ENCODE results near the gene METRNL.

Gene METRNL

DNA sequence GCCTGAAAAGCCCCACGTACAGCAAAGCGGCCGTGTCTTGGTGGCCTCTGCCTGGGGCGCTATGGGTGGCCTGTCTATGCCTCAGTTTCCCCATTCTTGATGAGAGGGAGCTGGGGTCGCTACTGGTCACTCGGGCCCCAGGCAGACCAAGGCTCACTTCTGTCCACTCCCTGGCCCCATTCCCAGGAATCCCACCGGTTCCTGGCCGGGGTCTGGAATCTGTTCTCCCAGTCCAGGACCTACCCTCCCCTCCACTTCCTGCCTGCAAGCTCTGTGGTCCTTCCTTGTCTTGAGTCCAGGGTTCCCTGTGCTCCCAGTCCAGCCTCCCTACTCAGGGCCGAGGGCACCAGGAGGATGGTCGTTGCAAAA is 24.5 kb downstream of the METRNL start:
- in situ Hi-C loops (cut with HindIII; ENCODE audit: low sequenced_read_pairs), result no loop called here

DNA sequence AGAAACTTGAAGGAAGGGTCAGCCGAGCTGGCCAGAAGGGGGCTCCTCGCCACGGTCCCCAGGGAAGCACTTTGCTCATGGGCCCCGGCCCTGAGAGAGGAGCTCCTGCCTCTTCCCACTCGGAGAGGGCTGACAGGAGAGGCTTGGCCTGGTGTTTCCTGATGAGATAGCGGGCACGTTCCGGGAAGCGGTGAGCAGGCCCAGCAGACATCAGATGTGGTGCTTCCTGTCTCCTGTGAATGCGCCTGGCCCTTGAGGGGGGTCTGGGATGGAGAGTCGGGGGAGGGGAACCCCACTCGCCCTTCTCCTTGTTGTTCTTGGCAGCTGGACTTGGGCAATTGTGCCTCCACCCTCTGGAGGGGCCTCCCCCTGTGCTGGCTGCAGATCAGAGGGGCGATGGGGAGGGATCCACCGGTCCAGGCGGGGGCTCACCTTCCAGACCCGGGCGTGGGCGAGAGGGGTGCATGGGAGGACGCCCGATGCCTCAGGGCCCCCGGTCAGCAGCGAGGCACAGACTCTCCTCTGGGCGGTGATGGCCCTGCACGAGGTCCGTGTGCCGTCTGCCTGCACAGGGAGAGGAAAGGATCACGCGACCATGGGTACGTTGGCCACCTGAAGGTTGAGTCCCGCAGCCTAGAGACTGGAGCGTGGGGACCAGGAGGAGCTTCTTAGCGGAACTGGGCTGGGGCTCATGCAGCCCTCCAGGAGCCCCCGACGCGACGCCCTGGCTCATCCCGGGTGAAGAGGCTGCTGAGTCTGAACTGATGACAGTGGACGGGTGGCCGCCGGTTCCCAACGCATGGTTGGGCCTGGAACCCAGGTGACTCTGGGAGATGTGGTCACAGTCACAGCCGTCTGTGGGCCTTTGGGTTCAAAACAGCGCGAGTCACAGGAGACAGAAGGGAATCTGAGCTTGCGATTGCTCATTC is 25.4 kb downstream of the METRNL start:
- in situ Hi-C loops (cut with HindIII; ENCODE audit: low sequenced_read_pairs), result no loop called here

DNA sequence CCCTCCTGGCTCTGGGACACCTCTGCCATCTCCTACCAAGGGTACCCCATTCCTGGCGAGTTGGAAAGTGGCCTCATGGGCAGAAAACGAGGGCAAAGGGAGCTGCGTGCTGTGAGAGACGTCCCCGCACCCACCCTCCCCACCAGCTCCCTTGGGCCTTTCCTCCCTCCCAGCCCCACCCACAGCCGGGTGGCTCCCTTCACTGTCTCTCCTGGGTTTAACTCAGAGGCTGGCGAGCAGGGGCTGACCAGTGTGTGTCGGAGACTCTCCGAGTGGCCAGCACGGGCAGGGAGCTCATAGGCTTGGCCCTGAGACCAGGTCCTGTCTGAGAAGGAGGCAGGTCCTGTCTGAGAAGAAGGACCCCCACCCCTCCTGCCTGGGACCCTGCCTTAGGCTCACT is 26.1 kb downstream of the METRNL start:
- in situ Hi-C loops (cut with HindIII; ENCODE audit: low sequenced_read_pairs), result no loop called here

DNA sequence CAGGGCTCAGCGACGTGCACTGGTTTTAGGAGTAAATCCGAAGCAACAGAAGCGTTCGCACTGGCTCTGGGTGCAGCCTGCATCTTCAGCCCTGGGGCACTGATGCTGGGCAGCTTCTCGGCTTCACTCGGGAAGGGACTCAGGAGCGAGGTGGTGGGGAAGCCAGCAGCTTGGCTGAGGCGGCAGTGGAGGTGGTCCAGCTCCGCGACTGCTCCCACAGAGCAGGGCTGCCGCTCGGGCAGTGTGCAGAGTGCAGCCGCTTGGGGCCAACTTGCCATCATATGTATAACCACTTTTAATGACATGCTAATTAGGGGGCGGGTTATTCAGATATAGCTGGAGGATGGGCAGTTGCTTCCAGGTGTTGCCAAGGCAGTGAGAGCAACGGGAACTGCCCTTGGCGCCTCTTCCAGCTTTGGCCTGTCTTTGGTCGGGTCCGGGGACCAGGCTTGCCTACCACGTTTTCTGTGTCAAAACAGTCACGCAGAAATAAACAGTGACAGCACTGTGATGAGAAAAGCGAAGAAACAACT is 26.7 kb downstream of the METRNL start:
- in situ Hi-C loops (cut with HindIII; ENCODE audit: low sequenced_read_pairs), result no loop called here

DNA sequence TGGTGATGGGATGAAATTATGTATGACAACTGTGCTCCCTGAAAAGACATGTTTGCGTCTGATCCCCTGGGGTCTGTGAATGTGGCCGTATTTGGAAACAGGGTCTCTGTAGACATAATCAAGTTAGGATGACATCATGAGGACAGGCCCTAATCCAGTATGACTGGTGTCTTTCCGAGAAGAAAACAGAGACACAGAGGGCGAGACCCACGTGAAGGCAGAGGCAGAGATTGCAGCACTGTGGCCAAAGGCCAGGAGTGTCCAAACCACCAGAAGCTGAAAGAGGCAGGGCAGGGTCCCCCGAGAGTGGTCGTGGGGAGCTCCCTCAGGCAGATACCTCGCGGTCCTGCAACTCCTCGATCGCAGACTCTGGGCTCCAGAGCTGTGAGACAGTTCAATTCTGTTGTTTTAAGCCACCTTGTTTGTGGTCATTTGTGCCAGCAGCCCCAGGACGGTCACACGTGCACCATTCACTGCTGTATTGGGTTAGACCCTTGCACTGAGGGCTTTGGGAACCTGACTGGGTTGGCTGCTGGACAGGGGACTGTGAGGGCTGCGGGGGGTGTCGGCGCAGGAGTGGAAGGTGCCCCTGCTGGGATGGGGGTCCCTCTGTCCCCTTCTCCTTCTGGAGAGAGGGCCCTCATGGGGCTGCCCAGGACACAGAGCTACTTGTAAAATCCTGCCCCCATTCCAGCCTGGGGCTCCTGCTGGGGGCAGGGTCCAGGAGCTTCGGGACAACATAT is 27.7 kb downstream of the METRNL start:
- in situ Hi-C loops (cut with HindIII; ENCODE audit: low sequenced_read_pairs), result no loop called here

DNA sequence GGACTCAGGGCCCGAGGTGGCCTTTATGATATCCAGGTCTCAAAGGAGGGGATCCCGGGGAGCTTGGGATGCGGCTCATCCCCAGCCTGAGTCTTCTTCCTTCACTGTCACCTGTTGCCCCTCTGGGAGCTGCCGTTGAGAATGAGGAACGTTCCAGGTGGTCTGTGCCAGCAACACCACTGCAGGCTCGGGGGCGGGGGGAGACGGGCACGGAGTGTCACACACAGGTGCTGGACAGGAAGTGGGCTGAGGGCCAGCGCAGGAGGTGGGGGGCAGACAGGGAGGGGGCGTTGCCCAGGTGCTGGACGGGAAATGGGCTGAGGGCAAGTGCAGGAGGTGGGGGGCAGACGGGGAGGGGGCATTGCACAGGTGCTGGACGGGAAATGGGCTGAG is 28.2 kb downstream of the METRNL start:
- in situ Hi-C loops (cut with HindIII; ENCODE audit: low sequenced_read_pairs), result no loop called here

DNA sequence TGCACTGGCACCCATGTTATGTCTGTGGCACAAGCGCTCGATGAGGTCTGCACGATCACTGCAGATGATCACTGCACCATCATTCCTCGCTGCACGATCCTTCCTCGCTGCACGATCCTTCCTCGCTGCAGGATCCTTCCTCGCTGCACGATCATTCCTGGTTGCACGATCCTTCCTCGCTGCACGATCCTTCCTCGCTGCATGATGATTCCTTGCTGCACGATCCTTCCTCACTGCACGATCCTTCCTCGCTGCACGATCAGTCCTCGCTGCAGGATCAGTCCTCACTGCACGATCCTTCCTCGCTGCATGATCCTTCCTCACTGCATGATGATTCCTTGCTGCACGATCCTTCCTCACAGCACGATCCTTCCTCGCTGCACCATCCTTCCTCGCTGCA is 29.3 kb downstream of the METRNL start:
- in situ Hi-C loops (cut with HindIII; ENCODE audit: low sequenced_read_pairs), result no loop called here

DNA sequence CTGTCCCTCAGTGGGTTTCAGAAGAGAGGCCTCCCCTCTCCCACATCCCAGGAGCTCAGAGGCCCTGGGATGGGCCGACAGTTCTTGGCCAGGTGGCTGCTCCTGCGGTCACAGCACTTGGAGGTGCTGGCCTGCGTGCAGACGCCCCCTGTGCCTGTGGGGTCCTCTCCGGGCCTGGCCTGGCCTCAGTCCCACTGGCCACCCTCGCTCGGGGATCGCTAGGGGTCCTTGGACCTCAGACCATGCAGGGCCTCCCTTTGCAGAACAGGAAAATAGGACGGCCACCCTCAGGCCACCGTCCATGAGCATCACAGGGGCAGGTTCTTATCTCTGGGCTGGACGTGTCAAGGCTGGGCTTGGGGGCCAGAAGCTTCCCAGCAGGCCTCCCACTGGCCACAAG is 30.0 kb downstream of the METRNL start:
- in situ Hi-C loops (cut with HindIII; ENCODE audit: low sequenced_read_pairs), result no loop called here

DNA sequence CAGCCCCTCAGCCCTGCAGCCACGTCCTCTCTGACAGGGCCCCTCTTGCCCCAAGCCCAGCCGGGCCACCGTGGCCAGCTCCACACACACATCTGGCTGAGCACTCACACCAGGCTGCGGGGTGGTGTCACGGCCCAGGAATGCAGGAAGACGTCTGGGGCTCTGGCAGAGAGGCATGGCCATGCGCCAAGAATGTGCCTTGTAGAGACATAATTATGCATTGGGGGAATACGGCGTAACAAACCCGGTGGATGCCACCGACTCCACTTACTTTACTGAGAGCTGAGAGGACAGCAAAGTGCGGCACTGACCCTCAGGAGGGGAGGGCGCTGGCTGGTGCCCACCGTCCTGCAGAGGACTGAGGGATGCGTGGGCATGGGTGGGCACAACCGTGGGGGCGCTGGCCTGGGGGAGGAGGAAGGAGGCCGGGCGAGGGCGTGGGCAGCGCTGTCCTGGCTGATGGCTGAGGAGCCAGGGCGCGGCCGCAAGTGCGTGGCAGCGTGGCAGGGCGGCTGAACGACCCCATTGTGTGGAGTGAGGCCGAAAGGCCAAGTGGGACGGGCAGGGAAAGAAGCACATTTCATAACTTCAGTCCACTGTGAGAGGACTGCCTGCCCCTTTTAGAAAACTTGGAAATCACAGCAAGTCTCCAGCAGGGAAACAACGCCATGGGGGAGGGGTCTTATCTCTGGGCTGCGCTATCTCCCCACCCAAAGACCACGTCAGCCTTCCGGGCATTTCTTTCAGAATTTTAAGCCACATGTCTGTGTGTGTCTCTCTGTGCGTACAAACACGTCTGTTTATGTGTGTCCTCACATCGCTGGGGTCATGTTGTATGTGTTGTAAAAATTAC is 30.6 kb downstream of the METRNL start:
- in situ Hi-C loops (cut with HindIII; ENCODE audit: low sequenced_read_pairs), result no loop called here

DNA sequence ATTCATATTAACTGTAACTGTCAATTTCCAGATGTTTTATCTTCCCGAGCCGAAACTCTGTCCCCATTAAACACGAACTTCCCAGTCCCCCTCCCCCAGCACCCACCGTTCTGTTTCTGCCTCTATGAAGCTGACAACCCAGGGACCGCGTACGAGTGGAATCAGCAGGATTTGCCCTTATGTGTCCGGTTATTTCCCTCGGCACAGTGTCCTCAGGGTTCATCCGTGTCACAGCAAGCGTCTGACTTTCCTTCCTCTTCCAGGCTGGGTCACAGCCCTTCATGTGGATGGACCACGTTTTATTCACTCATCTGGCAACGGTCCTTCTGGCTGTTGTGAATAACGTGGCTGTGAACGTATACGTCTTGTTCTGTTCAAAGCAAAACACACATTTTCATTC is 31.3 kb downstream of the METRNL start:
- in situ Hi-C loops (cut with HindIII; ENCODE audit: low sequenced_read_pairs), result no loop called here

DNA sequence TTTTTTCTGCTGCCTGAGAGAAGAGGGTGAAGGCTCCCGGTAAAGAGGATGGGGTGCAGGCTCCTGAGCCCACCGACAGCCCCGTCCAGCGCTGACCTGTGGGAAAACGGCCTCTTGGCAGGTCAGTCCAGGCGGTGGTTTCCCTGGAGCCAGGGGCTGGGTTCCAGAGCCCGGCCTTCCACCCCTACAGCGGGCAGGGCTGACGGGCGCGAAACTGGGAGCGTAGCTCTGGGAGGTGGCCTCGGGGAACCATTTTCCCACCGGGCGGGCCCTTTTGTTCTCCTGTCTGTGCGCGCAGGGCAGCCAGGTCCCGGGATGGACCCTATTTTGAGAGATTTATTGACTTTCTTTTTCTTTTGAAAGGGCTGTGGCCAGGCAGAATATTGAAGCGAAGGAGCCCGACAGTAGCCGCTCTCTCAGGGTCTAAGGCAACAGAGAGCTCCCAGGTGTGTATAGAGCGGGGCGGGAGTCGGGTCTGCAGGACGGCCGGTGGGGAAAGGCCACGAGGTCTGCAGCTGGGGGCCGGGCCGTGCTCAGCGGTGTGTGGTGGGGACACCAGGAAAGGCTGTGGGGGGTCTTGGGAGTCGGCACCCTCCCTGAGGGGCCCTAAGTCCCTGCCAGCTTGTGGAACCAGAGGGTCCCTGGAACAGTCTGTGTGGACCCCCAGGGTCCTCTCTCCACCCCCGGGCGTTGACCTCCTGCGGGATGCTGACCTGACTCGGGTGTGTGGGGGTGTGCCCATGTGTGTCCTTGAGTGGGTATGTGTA is 32.3 kb downstream of the METRNL start:
- in situ Hi-C loops (cut with HindIII; ENCODE audit: low sequenced_read_pairs), result no loop called here

DNA sequence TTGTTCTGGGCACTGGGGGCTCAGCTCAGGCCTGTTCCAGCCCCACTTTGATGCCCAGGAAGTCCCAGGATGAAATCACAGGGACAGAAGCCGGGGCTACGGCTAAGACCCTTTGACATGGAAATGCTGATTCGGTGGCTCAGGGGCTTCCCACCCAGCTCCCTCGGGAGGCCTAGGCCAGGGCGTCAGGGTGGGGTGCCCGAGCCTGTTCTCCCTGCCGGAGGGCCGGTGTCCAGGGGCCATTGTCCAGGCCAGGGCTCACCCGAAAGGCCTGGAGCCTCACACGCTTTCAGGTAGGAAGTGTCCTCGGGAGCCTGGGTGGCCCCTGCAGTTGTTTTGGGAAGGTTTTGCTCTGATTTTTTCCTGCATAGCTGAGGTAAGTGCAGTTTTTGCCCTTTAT is 34.0 kb downstream of the METRNL start:
- in situ Hi-C loops (cut with HindIII; ENCODE audit: low sequenced_read_pairs), result no loop called here

DNA sequence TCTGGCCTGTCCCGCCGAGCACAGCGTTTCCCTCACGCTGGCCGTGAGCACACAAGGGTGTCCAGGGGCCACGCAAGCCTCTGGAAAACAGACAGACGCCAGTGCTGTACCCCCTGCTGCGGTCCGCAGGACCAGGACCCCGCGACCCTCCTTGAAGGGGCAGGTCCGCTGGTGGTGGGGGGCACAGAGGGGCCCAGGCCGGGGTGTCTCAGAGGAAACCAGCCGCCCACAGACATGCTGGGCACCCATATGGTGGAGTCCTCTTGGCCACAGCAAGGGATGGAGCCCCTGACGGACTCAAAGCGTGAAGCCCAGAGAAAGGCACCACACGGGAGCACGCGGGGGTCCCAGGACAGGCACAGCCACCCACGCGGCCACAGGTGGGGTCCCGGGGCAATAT is 34.4 kb downstream of the METRNL start:
- in situ Hi-C loops (cut with HindIII; ENCODE audit: low sequenced_read_pairs), result no loop called here

DNA sequence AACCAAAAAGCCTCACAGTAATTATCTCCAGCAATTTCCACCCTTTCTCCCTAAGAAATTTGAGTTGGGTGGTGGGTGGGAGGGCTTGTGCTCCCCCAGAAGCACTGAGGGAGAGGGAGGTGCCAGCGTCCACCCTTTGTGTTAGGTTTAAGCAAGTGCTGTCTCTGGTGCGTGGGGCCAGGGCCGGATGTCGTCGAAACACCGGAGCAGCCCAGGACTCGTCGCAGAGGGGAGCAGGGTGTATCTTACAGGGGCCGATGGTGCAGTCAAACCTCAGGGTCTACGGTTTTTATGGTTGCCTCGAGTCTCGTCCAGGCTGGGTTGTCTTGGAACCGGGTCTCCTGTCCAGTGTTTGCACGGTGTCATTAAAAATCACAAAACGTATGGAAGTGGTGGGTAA is 35.3 kb downstream of the METRNL start:
- in situ Hi-C loops (cut with HindIII; ENCODE audit: low sequenced_read_pairs), result no loop called here

DNA sequence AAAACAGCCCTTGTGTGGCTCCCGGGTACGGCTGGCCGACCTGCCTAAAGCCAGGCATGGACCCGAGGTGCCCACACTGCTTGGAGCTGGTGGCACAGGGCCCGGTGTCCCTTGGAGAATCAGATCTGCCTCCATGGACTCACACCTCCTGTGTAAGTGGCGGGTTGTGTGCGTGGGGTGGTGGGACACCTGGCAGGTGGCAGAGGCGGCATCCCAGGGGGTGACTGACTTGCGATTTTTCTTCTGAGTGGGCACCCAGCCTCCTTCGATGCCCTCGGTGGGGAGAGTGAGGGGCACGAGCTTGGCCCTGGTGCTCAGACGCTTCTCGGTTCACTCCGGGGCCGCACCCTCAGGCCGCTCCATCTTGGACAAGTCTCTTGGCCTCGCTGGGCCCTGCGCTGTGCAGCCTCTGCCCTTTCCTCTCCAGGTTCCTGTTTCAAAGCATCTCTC is 35.8 kb downstream of the METRNL start:
- in situ Hi-C loops (cut with HindIII; ENCODE audit: low sequenced_read_pairs), result no loop called here

DNA sequence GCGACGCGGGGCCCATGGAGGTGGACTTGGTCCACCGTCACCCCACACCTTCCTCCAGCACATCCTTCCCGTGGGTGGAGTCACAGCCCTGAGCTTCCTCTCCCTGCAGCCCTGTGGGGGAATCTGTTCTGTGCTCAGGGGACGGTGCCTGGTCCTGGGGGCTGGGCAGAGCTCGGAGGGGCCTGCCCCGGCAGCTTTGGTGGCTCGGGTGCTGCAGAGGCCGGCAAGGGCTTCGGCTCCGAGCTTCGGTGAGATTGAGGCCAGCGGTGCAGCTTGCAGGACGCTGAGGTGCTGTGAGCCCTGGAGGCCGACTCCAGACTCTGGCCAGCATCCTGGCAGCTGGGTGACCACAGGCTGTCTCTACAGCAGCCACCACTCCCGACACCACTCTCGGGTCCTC is 36.4 kb downstream of the METRNL start:
- in situ Hi-C loops (cut with HindIII; ENCODE audit: low sequenced_read_pairs), result no loop called here

DNA sequence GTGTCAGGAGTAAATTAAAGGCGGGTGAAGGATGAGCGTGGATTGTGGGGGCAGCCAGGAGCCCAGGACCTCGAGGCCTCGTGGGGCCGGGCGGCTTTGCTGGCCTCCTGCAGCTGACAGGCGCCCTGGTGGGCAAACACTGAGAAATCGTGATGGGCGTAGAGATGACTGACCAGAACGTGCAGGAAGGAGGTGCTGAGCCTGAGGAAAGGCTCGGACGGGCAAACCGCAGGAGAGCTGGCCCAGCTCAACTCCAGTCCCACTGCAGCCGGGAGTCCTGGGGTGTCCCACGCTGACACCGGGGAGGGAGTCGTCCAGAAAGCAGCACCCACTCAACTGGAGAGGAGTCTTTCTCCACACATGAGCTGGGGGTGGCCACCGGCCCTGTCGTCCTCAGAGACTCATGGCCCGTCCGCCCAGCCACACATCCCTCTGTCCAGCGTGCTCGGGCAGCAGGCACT is 36.9 kb downstream of the METRNL start:
- in situ Hi-C loops (cut with HindIII; ENCODE audit: low sequenced_read_pairs), result no loop called here

DNA sequence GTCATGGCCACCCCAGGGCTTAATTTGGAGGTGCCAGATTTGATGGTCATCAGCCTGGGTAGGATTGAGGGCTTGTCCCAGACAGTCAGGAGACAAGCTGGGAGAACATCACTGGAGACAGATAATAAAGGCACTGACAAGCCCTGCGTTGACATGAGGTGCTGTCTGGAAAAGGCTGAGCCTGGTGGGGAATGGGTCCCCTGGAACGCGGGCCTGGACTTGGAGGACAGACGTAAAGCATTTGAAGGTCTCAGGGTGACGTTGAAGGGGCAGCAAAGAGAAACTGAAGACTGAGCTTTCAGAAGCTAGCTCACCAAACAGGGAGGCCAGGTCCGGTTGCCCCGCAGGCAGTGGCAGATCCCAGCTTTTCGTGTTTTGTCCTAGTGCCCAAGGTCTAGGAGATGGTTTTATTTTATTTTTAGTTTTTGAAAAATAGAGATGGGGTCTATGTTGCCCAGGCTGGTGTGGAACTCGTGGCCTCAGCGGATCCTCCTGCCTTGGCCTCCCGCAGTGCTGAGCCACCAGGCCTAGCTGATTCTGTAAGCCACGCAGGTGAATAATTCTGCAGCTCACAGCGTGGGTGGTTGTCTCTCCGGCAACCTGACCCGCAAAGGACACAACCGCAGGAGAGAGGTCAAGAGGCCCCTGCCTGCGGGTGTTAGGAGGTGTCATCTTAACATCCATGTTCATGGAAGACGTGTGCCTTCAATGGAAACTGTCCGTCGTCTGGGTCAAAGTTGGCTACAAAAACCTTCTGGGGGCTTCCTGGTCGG is 37.6 kb downstream of the METRNL start:
- in situ Hi-C loops (cut with HindIII; ENCODE audit: low sequenced_read_pairs), result no loop called here

DNA sequence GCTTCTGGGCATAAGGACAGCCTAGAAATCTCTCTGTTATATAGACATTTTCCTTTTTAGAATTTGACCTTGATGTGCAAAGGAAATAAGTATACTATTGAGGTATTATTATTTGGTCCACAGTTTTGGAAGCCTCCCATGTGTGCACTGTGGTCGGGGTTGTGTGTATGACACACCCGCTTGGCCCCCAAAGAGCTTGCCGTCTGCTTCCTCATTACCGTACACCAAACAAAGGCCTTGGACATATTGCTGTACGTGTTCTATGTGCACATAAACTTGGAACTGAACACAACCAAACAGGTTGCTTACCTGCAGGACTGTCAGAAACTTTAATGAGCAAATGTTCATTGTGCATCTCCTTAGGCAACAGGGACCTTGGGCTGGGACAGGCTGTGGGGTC is 38.2 kb downstream of the METRNL start:
- in situ Hi-C loops (cut with HindIII; ENCODE audit: low sequenced_read_pairs), result no loop called here
